Epidermal melanocyte (primary cell): ENCODE results near the gene GNAT2.
"Not testable (repeated sequence)": the region's sequence is repeated elsewhere in the genome, so short reads cannot be mapped to it uniquely, and the experiment has no call there.

Source experiments
- DNase-seq: peaks from one replicate; pipeline ENCODE4 v3.0.0; 2011; ENCODE audit warnings: low spot score; ENCODE audit not compliant: insufficient read length

GNAT2 gene

DNA sequence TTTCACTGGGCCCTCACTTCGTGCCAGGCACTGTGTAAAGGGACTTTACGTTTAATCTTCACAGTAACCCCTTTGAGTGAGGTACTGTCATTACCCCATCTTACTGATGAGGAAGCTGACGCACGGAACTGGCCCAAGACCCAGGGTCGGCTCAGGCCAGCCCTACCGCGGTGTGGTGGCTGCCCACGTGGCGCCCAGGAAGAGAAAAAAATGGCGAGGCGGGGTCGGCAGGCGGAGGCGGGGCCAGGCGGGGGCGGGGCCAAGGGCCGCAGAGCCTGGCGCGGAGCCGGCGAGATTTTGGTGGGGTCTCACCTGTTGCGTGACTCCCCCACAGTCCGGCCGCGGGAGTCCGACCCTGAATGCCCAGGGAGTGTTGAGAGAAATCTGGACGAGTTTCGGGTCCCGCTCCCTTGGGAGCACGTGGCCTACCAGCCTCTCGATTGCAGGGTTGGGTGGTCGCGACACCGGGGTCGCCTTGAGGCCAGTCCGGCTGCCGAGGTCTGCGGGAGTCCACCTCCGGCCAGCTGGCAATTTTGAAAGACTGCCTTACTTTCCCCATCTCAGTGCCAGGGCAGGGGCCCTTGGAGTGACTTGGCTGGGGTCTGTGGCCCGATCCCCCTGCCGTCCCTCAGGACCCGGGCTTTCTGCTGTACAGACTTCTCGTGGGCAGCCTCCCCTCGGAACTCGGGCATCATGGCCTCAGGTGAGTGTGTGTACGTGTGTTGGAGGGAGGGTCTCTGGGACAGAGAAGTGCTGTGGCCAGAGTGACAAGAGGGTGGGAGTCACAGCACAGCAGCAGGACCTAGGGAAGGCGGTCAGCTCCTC, at the start of gene GNAT2, which contains the start of gene AMPD2:
GNAT2 (minus strand) TSS at position 41 of the 825 bp plus-strand sequence. CDS start 6,746 bp downstream, outside the sequence.
AMPD2 (plus strand) TSS at position 262 of the 825 bp plus-strand sequence. CDS start 1,339 bp downstream, outside the sequence.
- peak; percentile 67 for DNase-seq

GRCh38 chr1:109668123-109668775, 48.8 kb upstream of the GNAT2 start:
- DNase-seq, result no peak

- peak; percentile 87 for DNase-seq
These were observed 48.2 kb upstream of the GNAT2 start, which contains the start of gene GSTM2 for GRCh38 chr1:109667452-109668122. Gene GSTM2 (plus strand): TSS chr1:109668057. CDS start chr1:109668116, 59 bp downstream.

DNA sequence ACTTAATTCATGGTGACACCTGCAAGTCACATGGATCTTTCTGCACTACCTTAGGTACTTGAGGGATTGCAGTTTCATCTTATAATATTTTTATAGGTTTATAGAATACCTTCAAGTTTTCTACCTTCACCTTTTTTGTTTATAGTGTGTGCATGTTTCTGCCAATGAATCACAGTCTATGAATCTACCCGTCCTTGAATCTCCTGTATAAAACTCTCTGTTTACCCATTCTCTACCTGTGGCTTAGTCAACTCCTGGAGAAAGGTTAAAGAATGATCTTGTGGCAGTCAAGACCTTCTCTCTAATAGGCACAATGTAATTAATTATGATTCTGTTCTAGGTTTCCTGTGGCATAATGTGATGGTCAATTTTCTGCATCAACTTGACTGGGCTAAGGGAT, 45.3 kb upstream of the GNAT2 start:
- no peak for DNase-seq

GRCh38 chr1:109661391-109661790, 42.0 kb upstream of the GNAT2 start:
- no peak for DNase-seq

- DNase-seq, result not testable (repeated sequence)
These were observed 41.2 kb upstream of the GNAT2 start for GRCh38 chr1:109660691-109661026.

DNA sequence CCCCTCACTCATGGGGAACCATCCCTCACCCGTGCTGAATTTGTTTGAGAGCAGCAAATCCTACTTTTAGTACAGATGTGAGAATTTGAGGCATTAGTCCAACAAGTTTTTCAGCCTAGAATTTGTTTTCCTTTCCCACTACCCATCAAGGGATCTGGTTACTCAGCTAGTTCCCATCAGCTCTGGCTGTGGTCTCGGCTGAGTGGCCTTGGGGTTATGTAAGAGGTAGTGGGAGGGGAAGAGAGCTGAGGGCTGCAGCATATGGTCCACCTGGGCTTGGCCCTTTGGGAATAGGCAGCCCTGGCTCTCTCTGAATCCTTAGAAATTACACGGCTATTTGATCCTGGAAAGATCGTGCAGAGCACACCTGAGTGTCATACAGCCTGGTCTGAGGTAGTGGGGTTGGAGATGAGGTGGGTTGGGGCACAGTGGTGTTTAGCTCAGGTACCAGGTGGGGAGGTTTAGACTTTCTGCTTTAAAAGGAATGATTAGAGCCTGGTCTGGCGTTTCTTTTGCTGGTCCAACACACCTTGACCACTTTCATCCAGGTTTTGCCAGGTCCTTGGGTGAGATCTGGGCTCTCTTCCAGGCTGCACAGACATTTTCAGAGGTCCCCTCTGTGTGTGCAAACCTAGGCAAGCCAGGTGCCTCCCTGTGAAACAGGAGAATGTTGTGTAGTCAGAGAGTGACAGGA, 40.7 kb upstream of the GNAT2 start:
- DNase-seq, result no peak

- no peak for DNase-seq
These were observed 39.7 kb upstream of the GNAT2 start for GRCh38 chr1:109659145-109659544.

- no peak for DNase-seq
These were observed 39.2 kb upstream of the GNAT2 start for GRCh38 chr1:109658533-109659042.

- no peak for DNase-seq
These were observed 38.6 kb upstream of the GNAT2 start for GRCh38 chr1:109657970-109658369.

- no peak for DNase-seq
These were observed 38.0 kb upstream of the GNAT2 start for GRCh38 chr1:109657395-109657794.

DNA sequence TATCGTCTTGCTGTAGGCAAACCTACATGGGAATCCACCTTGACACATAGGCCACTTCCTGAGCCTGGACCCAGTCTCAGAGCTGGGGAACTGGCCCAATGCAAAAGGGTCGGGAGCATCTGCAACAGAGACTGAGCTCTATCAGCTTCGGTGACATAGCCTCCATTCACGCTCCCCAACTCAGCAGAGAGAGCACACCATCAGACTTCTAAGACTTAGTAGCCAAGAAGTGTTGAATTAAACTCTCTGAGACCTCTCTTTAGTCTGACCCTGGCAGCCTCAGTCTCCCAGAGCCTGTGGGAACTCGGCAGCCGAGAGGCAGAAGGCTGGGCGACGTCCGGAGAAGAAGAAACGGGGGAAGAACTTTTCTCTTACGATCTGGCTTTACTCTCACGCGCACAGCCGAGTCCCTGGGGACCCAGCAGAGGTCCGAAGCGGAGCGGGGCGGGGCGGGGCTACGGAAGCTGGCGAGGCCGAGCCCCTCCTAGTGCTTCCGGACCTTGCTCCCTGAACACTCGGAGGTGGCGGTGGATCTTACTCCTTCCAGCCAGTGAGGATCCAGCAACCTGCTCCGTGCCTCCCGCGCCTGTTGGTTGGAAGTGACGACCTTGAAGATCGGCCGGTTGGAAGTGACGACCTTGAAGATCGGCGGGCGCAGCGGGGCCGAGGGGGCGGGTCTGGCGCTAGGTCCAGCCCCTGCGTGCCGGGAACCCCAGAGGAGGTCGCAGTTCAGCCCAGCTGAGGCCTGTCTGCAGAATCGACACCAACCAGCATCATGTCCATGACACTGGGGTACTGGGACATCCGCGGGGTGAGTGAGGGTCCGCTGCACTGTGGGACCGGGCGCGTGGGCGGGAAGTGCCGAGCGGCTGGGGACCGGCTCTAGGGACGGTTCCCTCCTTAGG, 36.5 kb upstream of the GNAT2 start, which contains the start of gene GSTM4:
GSTM4 (plus strand) TSS at position 485 of the 905 bp plus-strand sequence; CDS start at position 776, 291 bp downstream.
- peak; percentile 71 for DNase-seq

GRCh38 chr1:109654519-109654918, 35.1 kb upstream of the GNAT2 start:
- no peak for DNase-seq

DNA sequence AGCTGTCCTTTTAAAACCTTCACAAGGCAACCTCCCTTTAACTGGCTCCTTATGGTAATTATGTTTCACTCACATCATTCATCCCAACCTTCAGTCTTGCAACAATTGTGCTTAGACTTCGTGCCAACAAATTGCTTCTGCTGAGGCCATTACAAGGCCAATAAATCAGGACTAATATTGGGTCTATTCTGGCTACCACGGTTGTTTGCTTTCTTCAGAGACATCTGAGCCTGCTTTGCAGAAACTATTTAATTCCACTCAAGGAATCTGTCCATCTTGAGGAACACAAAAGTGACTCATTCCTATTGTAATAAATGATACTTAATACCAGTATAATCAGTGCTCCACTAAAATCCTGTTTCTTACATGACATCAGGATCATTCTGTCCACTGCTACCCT, 33.9 kb upstream of the GNAT2 start:
- DNase-seq, result no peak

- no peak for DNase-seq
These were observed 33.0 kb upstream of the GNAT2 start for GRCh38 chr1:109652402-109652801.

GRCh38 chr1:109650609-109651008, 31.2 kb upstream of the GNAT2 start:
- DNase-seq, result no peak

DNA sequence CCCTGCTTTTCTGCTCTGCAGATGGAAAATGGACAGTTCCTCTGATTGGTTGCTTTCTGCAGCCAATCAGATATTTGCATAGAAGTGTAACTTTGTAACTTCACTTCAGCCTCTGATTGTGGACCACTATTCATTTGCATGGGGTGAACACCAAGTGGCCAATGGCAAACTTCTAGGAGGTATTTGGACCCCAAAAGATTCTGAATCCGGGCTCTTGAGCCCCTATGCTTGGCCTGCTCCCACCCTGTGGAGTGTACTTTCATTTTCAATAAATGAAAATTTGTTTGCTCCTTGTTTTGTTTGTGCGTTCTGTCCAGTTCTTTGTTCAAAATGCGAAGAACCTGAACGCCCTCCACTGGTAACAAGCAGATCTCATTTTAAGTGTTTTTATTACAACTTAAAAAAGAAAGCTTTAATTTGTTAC, 30.1 kb upstream of the GNAT2 start:
- DNase-seq, result no peak

- no peak for DNase-seq
These were observed 25.3 kb upstream of the GNAT2 start for GRCh38 chr1:109644670-109645069.

- DNase-seq, result no peak
These were observed 24.2 kb upstream of the GNAT2 start for GRCh38 chr1:109643385-109644230.
